CD4-positive, alpha-beta memory T cell (primary cell): ENCODE data around the gene LY6G6D. TPM values are rescaled to one million over a fixed set of nuclear protein-coding genes. Genes with fewer than 3 reads are reported as not detected.

Experiments used
- CTCF ChIA-PET: fragments of 350-600 bp; sonication (Branson Sonifier 250); formaldehyde crosslinking; loops from one replicate; lab custom pipeline; 2021; ENCODE audit warnings: inconsistent platforms; ENCODE audit not compliant: partially characterized antibody; lab: Charles Lee
- POLR2A ChIA-PET: fragments of 350-600 bp; sonication (Branson Sonifier 250); formaldehyde crosslinking; loops from one replicate; lab custom pipeline; 2021; ENCODE audit not compliant: partially characterized antibody; lab: Charles Lee
- DNase-seq, 5 donors: peaks; one replicate each; pipeline versions ENCODE4 v3.0.0 to v3.0.0-alpha.2; 2020 to 2022; ENCODE audit warnings: mixed read lengths in 1 of 5
- H3K27ac ChIP-seq: one replicate; pipeline ENCODE4 v1.7.0; 2013; ENCODE audit warnings: low read depth, low read length
- H3K27me3 ChIP-seq: 2 replicates; pipeline ENCODE4 v1.7.0; 2013; ENCODE audit warnings: mild to moderate bottlenecking, low read length, moderate library complexity; ENCODE audit not compliant: insufficient read depth
- H3K36me3 ChIP-seq: 2 replicates; pipeline ENCODE4 v1.7.0; 2013; ENCODE audit warnings: mild to moderate bottlenecking, low read length, moderate library complexity; ENCODE audit not compliant: insufficient read depth
- H3K4me1 ChIP-seq: 2 replicates; pipeline ENCODE4 v1.7.0; 2013; ENCODE audit warnings: mild to moderate bottlenecking, low read length, moderate library complexity; ENCODE audit not compliant: insufficient read depth
- H3K4me3 ChIP-seq, 2 donors: one replicate each; pipeline ENCODE4 v1.7.0; 2013; ENCODE audit warnings: low read length in 2 of 2, mild to moderate bottlenecking in 1 of 2
- H3K9me3 ChIP-seq, 2 donors: one replicate each; pipeline ENCODE4 v1.7.0; 2013; ENCODE audit warnings: low read length in 2 of 2, control low read depth in 1 of 2; ENCODE audit not compliant: control insufficient read depth in 1 of 2
- H3K27ac Mint-ChIP-seq, 7 donors: one replicate each; pipeline ENCODE4 v1.8.0; 2020 to 2021; ENCODE audit warnings: mixed read lengths in 7 of 7, mild to moderate bottlenecking in 6 of 7, inconsistent platforms in 3 of 7, moderate library complexity in 3 of 7
- H3K27me3 Mint-ChIP-seq, 2 donors: one replicate each; pipeline ENCODE4 v1.8.0; 2020 to 2021; ENCODE audit warnings: mixed read lengths in 2 of 2
- H3K36me3 Mint-ChIP-seq, 2 donors: one replicate each; pipeline ENCODE4 v1.8.0; 2020 to 2021; ENCODE audit warnings: mixed read lengths in 2 of 2, inconsistent platforms in 1 of 2, mild to moderate bottlenecking in 1 of 2
- H3K4me1 Mint-ChIP-seq, 4 donors: one replicate each; pipeline ENCODE4 v1.8.0; 2020 to 2021; ENCODE audit warnings: mixed read lengths in 4 of 4, mild to moderate bottlenecking in 1 of 4
- H3K4me3 Mint-ChIP-seq, 8 donors: one replicate each; pipeline ENCODE4 v1.8.0; 2020 to 2021; ENCODE audit warnings: mixed read lengths in 8 of 8, mild to moderate bottlenecking in 7 of 8, moderate library complexity in 6 of 8, inconsistent platforms in 3 of 8
- H3K9me3 Mint-ChIP-seq, 8 donors: one replicate each; pipeline ENCODE4 v1.8.0; 2020 to 2021; ENCODE audit warnings: mixed read lengths in 8 of 8, mild to moderate bottlenecking in 5 of 8, inconsistent platforms in 3 of 8, moderate library complexity in 1 of 8
- intact Hi-C: fragments of 100-400 bp; cut with micrococcal nuclease; formaldehyde crosslinking; loops from one replicate; pipeline ENCODE4 v1.15.1; 2023
- polyA plus RNA-seq, 2 donors: library from polyadenylated mRNA; unstranded; fragments of 300-500 nt; fragmentation: Illumina TruSeq; gene quantifications; one replicate each; pipeline ENCODE4 v1.2.3, GENCODE V29; 2021
- total RNA-seq, 2 experiments: library from RNA; stranded (reverse); gene quantifications; one replicate each; pipeline ENCODE4 v1.2.3, GENCODE V29; 2021

LY6G6D gene
- total RNA-seq (not detected), polyA plus RNA-seq (not detected)

GRCh38 chr6:31715022-31715958 lies at the start of gene LY6G6D:
LY6G6D (plus strand) TSS chr6:31715348; CDS start chr6:31715356, 8 bp downstream.
- Mint-ChIP-seq H3K9me3 (no peaks in the 10 kb centered on the region), H3K27ac (no peak within 1 kb of the TSS), H3K4me3 (no peak within 1 kb of the TSS), H3K27me3 (peaks cover 0 to 1% of the 10 kb centered on the region in 2 donors), H3K36me3 (no peaks in the 10 kb centered on the region), H3K4me1 (peaks cover 5 to 16% (median 12%) of the 10 kb centered on the region in 4 donors)
- intact Hi-C loops: no loop called here
- H3K27ac ChIP-seq: no peak within 1 kb of the TSS
- peaks cover 11% of the 10 kb centered on the region for H3K4me1 ChIP-seq
- H3K36me3 ChIP-seq: no peaks in the 10 kb centered on the region
- ChIA-PET POLR2A (interaction anchor here (0.7 to 1.4 kb wide), 4 partner anchors 11 to 257 kb away, joined by 3 to 4 read pairs (median 3); partner anchors contain the start of gene C6orf47), CTCF (no interaction called here)
- H3K27me3 ChIP-seq: no peaks in the 10 kb centered on the region
- H3K9me3 ChIP-seq: no peaks in the 10 kb centered on the region
- no peak for DNase-seq
- H3K4me3 ChIP-seq: no peak within 1 kb of the TSS

DNA sequence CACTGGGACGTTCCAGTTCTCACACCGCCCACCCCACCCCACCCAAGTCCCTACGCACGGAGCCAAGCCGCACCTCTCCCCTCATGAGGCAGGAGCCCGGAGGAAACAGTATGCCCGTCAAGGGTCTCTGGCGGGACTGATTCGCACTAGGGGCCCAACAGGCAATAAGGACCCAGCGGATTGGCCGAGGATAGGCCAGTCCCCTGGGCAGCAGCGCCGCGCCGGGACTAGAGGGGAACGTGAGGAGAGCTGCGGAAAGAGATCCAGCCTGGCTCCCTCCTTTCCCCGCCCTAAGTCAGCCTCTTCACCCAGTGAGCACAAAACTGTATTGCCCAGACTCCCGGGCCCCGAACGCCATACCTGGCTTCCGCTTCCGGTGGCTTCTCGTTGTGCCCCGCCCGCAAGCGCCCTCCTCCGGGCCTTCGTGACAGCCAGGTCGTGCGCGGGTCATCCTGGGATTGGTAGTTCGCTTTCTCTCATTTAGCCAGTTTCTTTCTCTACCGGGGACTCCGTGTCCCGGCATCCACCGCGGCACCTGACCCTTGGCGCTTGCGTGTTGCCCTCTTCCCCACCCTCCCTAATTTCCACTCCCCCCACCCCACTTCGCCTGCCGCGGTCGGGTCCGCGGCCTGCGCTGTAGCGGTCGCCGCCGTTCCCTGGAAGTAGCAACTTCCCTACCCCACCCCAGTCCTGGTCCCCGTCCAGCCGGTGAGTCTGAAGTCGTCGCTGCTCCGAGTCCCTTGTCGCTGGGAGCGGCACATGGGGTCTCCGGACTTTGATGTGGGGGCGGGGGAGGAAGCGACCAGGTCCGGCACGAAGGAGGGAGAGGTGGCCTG lies 49.4 kb upstream of the LY6G6D start, which contains the start of gene CSNK2B:
Gene CSNK2B (plus strand): TSS at position 580 of the 836 bp plus-strand sequence. CDS start 752 bp downstream, outside the sequence.
- Mint-ChIP-seq H3K9me3 (no peaks in the 10 kb centered on the region), H3K27ac (peak within 1 kb of the TSS; percentile 94 to 100 (median 99)), H3K27me3 (no peaks in the 10 kb centered on the region), H3K36me3 (peaks cover 46 to 68% of the 10 kb centered on the region in 2 donors), H3K4me1 (peaks cover 32 to 67% (median 49%) of the 10 kb centered on the region in 4 donors), H3K4me3 (peak within 1 kb of the TSS; percentile 89 to 100 (median 96))
- Histone ChIP-seq H3K9me3 (no peaks in the 10 kb centered on the region), H3K27ac (peak within 1 kb of the TSS; percentile 92), H3K36me3 (peaks cover 47% of the 10 kb centered on the region), H3K27me3 (no peaks in the 10 kb centered on the region), H3K4me3 (peak within 1 kb of the TSS; percentile 94 to 96), H3K4me1 (peaks cover 59% of the 10 kb centered on the region)
- POLR2A ChIA-PET: interaction anchor here (0.8 to 8.6 kb wide), 23 partner anchors 12 to 530 kb away, joined by 3 to 269 read pairs (median 5); partner anchors contain the start of genes ABHD16A, APOM, BAG6 and DDX39B
- CTCF ChIA-PET: interaction anchor here (0.7 to 4.6 kb wide), 5 partner anchors 12 to 164 kb away, joined by 3 to 28 read pairs (median 5); partner anchors contain the start of genes APOM, BAG6 and LY6G5C
- intact Hi-C loops: loop anchor here (1.0 to 10.0 kb wide), 13 partner anchors 13 to 1539 kb away; partner anchors contain the start of genes ABHD16A, AGPAT1, ATP6V1G2 and BAG6
- peak; percentile 97 to 99 (median 98) for DNase-seq

DNA sequence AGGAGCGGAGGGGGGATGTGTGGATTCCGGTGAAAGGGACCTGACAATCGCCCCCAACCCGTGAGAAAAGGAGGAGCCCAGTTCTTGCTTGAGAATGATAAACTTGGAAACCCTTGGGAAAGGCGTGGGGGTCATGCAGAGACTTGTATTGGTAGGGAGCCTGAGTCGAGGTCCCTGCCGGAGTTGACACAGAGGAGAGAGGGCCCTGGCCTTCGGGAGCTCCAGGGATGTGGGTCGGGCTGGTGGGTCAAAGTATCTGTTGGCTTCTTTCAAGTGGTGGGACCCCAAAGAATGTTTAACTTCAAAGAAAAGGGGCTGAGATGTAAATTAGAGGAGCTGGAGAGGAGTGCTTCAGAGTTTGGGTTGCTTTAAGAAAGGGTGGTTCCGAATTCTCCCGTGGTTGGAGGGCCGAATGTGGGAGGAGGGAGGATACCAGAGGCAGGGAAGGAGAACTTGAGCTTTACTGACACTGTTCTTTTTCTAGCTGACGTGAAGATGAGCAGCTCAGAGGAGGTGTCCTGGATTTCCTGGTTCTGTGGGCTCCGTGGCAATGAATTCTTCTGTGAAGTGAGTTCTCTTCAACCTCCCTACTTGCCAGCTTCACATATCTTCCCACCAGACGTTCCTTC lies 48.7 kb upstream of the LY6G6D start:
- intact Hi-C loops: loop anchor here (5.0 to 10.0 kb wide), 2 partner anchors 231 to 1538 kb away; partner anchors contain the start of genes EHMT2, HSD17B8, RING1 and RXRB
- H3K27me3 Mint-ChIP-seq: no peaks in the 10 kb centered on the region
- no peaks in the 10 kb centered on the region for H3K27me3 ChIP-seq
- peaks cover 29 to 60% (median 45%) of the 10 kb centered on the region in 4 donors for H3K4me1 Mint-ChIP-seq
- peaks cover 55% of the 10 kb centered on the region for H3K36me3 ChIP-seq
- H3K27ac Mint-ChIP-seq: peak overlapping the region; percentile 94 to 100 (median 99)
- peak overlapping the region; percentile 92 for H3K27ac ChIP-seq
- peak overlapping the region; percentile 89 to 100 (median 96) for H3K4me3 Mint-ChIP-seq
- H3K36me3 Mint-ChIP-seq: peaks cover 47 to 72% of the 10 kb centered on the region in 2 donors
- H3K9me3 Mint-ChIP-seq: no peaks in the 10 kb centered on the region
- CTCF ChIA-PET: interaction anchor here (1.0 to 4.6 kb wide), 3 partner anchors 13 to 164 kb away, joined by 3 to 28 read pairs (median 3); partner anchors contain the start of genes APOM, BAG6 and DDX39B
- no peaks in the 10 kb centered on the region for H3K9me3 ChIP-seq
- H3K4me1 ChIP-seq: peaks cover 52% of the 10 kb centered on the region
- POLR2A ChIA-PET: interaction anchor here (0.6 to 8.6 kb wide), 11 partner anchors 13 to 236 kb away, joined by 3 to 269 read pairs (median 4); partner anchors contain the start of genes ABHD16A, APOM, BAG6 and HSPA1B
- no peak for DNase-seq
- peak overlapping the region; percentile 94 to 96 for H3K4me3 ChIP-seq

- ChIA-PET POLR2A (interaction anchor here (3.3 kb wide), 1 partner anchor 18 kb away, joined by 16 read pairs; the partner anchor contains the start of gene BAG6), CTCF (interaction anchor here (2.5 kb wide), 1 partner anchor 11 kb away, joined by 8 read pairs; the partner anchor contains the start of gene LY6G5C)
- intact Hi-C loops: loop anchor here (5.0 to 10.0 kb wide), 2 partner anchors 228 to 1535 kb away; partner anchors contain the start of genes EHMT2, HSD17B8, RING1 and RXRB
- Histone ChIP-seq H3K4me1 (peaks cover 29% of the 10 kb centered on the region), H3K9me3 (no peaks in the 10 kb centered on the region), H3K27ac (no peak within 1 kb of the TSS), H3K36me3 (peaks cover 66% of the 10 kb centered on the region), H3K27me3 (no peaks in the 10 kb centered on the region), H3K4me3 (no peak within 1 kb of the TSS)
- H3K9me3 Mint-ChIP-seq: no peaks in the 10 kb centered on the region
- no peak for DNase-seq
- peak within 1 kb of the TSS; percentile 13 to 70 (median 57) for H3K27ac Mint-ChIP-seq
- peaks cover 47 to 68% of the 10 kb centered on the region in 2 donors for H3K36me3 Mint-ChIP-seq
- H3K4me1 Mint-ChIP-seq: peaks cover 14 to 32% (median 23%) of the 10 kb centered on the region in 4 donors
- H3K4me3 Mint-ChIP-seq: peak within 1 kb of the TSS in 1 of 8 donors; percentile 39
- H3K27me3 Mint-ChIP-seq: no peaks in the 10 kb centered on the region
Measured at GRCh38 chr6:31669676-31670075, 45.5 kb upstream of the LY6G6D start, which contains the start of gene LY6G5B. LY6G5B (plus strand) TSS chr6:31669976; CDS start chr6:31670951, 975 bp downstream.

DNA sequence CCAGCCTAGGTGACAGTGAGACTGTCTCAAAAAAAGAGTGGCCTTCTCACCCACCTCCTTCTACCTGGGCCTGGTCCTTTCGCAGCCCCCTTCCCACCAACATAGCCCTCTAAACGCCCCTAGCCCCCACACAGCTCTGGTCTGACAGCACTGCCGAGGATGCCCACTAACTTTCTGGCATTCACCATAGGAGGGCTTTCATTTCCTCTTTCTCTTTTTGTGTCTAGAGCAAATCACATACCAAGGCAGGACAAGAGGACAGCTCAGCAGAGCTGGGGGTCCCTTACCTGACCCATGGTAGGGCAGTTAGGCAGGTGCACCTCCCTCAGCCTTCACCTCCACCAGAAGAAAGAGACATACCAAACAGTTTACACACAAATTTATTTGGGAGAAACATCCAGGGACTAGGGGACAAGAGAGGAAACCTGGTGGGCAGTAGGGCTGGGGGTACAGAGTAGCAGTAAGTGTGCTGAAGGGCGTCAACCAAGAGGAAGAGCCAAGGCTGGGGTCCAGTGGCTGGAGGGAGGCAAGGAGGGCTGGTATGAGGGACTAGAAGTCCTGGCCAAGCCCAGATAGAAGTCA lies 38.7 kb upstream of the LY6G6D start:
- H3K4me1 Mint-ChIP-seq: peaks cover 8 to 24% (median 12%) of the 10 kb centered on the region in 4 donors
- peaks cover 11 to 24% of the 10 kb centered on the region in 2 donors for H3K36me3 Mint-ChIP-seq
- H3K4me3 Mint-ChIP-seq: no peak overlapping the region
- DNase-seq: no peak
- intact Hi-C loops: no loop called here
- POLR2A ChIA-PET: interaction anchor here (1.4 kb wide), 1 partner anchor 24 kb away, joined by 5 read pairs; the partner anchor contains the start of gene BAG6
- CTCF ChIA-PET: no interaction called here
- Histone ChIP-seq H3K36me3 (peaks cover 20% of the 10 kb centered on the region), H3K27me3 (no peaks in the 10 kb centered on the region), H3K4me3 (no peak overlapping the region), H3K27ac (no peak overlapping the region), H3K4me1 (peaks cover 15% of the 10 kb centered on the region), H3K9me3 (no peaks in the 10 kb centered on the region)
- peak overlapping the region in 3 of 7 donors; percentile 5 to 89 (median 72) for H3K27ac Mint-ChIP-seq
- no peaks in the 10 kb centered on the region for H3K27me3 Mint-ChIP-seq
- no peaks in the 10 kb centered on the region for H3K9me3 Mint-ChIP-seq
